HPDE6-E6E7 (cell line): ENCODE results near the gene MEGF9.
"Not testable (repeated sequence)": the region's sequence is repeated elsewhere in the genome, so short reads cannot be mapped to it uniquely, and the experiment has no call there.

Experiments
- DNase-seq: peaks from one replicate; pipeline ENCODE4 v3.0.0; 2011; ENCODE audit warnings: missing footprints; ENCODE audit errors: extremely low spot score

MEGF9 gene

GRCh38 chr9:120655005-120655622 is 59.2 kb downstream of the MEGF9 start:
- DNase-seq = peak; percentile 21

GRCh38 chr9:120654272-120654671 is 60.0 kb downstream of the MEGF9 start:
- DNase-seq = no peak

GRCh38 chr9:120653762-120654161 is 60.5 kb downstream of the MEGF9 start:
- no peak for DNase-seq

GRCh38 chr9:120652934-120653333 is 61.3 kb downstream of the MEGF9 start:
- DNase-seq = no peak

DNA sequence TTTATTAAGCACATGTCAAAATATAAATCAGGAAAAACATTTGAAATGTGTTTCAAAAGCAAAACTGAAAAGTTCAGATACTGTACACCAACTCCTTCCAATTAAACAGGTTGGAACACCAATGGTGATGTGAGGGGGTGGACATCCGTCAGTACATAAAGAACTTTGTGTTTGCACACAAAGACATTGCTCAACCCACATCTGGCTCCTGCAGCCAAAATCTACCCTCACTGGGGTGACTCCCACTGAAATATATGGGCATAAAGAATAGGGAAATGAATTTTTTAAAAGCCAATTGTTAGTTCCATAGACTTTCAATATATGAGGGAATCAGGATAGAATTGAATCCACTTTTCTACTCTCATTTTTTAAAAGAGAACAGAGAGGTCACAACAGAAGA is 63.9 kb downstream of the MEGF9 start:
- no peak for DNase-seq

- DNase-seq = no peak
Measured at GRCh38 chr9:120648581-120649197, 65.6 kb downstream of the MEGF9 start.

DNA sequence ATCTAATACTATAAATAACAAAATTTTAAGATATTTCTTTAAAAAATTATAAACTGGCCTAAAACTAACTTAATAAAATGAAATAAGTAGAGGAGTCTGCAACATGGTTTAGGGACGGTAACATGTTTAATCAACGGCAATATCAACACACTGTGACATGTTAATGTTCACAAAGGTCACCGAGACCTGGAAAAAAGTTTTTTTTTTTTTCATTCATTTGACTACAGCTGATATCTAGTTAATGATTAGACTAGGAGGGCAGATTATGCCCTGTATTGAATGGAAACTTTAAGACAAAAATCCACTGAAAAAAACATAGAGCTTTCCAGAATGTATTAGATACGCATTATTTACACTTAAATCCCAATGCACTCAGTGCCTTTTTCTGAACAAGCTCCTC is 67.3 kb downstream of the MEGF9 start:
- no peak for DNase-seq

- DNase-seq = no peak
Measured at GRCh38 chr9:120645760-120646159, 68.5 kb downstream of the MEGF9 start.

DNA sequence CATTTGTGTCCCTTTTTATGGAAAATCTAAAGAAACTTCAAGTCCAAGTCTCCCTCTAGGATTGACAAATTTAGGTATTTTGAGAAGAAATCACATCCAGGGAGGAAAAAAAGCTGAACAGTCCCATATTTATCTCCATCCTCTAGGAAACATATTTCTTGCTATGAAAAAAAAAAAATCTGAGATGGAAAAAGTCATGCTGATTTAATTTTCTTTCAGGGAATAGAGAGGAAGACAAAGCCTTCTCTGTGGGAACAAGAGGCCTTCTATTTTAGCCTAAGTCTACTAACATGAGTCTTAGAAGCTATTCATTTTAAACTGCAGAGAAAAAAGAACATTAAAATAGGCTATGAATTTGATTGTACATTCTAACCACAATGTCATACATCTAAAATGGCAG is 71.2 kb downstream of the MEGF9 start:
- no peak for DNase-seq

DNA sequence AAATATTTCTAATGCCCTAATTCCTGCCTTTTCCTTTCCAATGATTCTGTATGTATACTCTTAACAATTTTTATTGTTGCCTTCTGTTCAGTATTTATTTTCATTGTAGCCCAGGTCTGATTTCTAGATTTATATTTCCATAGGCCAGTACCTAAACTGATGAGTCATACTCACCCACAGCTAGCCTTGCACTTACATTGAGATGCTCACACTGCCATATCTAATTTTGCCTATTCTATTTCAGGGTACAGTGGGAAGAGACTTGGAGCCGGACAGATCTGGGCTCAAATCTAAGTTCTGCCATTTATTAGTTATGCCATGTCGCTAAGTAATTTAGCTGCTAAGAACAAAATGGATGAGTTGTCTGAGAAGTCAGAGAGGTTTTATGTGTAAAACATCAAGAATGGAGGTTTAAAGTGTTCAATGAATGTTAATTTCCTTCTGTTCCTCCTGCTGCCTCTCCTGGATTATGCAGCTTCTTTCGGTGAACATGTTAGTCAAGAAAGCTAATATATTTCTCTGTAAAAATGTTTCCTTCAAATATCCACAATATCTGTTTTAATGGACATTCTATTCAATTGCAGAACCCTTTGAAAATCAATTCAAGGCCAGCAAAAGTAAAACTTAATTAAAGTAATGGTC is 72.0 kb downstream of the MEGF9 start:
- no peak for DNase-seq

GRCh38 chr9:120640874-120641273 is 73.4 kb downstream of the MEGF9 start:
- not testable (repeated sequence) for DNase-seq

- DNase-seq = no peak
Measured at GRCh38 chr9:120640380-120640779, 73.9 kb downstream of the MEGF9 start.

GRCh38 chr9:120637919-120638318 is 76.4 kb downstream of the MEGF9 start:
- no peak for DNase-seq

- DNase-seq = no peak
Measured at GRCh38 chr9:120636194-120636957, 77.9 kb downstream of the MEGF9 start.

DNA sequence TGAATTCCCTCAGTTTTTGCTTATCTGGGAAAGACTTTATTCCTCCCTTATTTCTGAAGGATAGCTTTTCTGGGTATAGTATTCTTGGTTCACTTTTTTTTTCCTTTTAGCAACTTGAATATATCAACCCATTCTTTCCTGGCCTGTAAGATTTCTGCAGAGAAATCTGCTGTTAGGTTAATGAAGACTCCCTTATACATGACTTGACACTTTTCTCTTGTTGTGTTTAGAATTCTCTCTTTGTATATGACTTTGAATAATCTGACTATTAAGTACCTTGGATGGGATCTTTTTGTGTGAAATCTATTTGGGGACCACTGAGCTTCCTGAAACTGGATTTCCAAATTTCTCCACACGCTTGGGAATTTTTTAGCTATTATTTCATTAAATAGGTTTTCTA is 79.3 kb downstream of the MEGF9 start:
- DNase-seq = no peak

DNA sequence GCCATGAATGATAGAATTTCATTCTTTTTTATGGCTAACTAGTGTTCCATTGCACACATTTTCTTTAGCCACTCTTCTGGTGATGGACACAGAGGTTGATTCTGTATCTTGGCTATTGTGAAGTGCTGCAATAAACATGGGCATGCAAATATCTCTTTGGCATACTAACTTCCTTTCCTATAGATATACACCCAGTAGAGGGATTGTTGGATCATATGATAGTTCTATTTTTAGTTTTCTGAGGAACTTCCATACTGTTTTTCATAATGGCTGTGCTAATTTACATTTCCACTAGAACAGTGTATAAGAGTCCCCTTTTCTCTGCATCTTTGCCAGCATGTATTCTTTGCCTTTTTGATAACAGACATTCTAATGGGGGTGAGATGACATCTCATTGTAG is 83.9 kb downstream of the MEGF9 start:
- no peak for DNase-seq

DNA sequence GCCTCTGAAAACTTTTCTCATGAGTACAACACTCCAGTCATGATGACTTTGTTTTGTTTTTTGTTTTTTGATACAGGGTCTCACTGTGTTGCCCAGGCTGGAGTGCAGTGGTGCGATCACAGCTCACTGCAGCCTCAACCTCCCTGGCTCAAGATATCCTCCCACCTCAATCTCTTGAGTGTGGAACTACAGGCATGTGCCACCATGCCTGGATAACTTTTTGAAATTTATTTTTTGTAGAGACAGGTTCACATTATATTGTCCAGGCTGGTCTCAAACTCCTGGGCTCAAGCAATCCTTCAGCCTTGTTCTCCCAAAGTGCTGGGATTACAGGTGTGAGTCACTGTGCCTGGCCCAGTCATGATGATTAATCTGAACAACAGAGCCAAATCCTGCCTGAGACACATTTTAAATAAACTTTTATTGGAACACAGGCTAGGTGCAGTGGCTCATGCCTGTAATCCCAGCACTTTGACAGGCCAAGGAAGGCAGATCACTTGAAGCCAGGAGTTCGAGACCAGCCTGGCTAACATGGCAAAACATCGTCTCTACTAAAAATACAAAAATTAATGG is 85.3 kb downstream of the MEGF9 start:
- peak; percentile 12 for DNase-seq

- no peak for DNase-seq
Measured at GRCh38 chr9:120628207-120628924, 85.9 kb downstream of the MEGF9 start.

GRCh38 chr9:120627073-120627472 is 87.2 kb downstream of the MEGF9 start:
- no peak for DNase-seq

GRCh38 chr9:120626512-120626911 is 87.8 kb downstream of the MEGF9 start:
- DNase-seq = no peak

GRCh38 chr9:120625222-120625621 is 89.0 kb downstream of the MEGF9 start:
- no peak for DNase-seq

DNA sequence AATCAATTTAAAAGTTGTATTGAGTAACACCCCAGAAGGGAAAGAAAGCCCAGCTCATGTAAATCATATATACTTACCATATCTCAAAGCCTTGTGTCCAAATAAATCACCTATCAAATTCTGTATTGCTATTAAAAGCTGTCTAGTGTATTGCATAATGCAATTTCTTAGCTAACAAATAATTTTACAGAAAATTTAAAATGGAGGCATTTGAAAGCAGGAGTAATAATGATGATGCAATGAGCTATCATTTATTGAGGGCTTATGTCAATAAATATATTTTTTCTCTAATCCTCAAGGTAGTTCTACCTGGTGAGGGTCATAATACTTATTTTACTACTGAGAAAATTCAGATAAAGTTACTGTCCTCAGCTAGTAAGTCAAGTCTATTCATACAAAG is 91.5 kb downstream of the MEGF9 start:
- DNase-seq = no peak
